Mesenchymal stem cell (in vitro differentiated cells and primary cell): ENCODE results near the gene EP400.

Experiments used
- DNase-seq: peaks from one replicate; pipeline ENCODE4 v3.0.0-alpha.2; 2013
- H2AFZ ChIP-seq: one replicate; pipeline ENCODE4 v1.6.1; 2013; ENCODE audit warnings: low read depth, mild to moderate bottlenecking, control low read depth, inconsistent platforms, low read length, moderate library complexity
- H2AK5ac ChIP-seq: 2 replicates; pipeline ENCODE4 v1.6.1; 2013; ENCODE audit warnings: low read length, moderate library complexity, mild to moderate bottlenecking, inconsistent platforms; ENCODE audit not compliant: severe bottlenecking
- H2BK120ac ChIP-seq: one replicate; pipeline ENCODE4 v1.6.1; 2013; ENCODE audit warnings: low read depth, mild to moderate bottlenecking, inconsistent platforms, low read length, moderate library complexity
- H2BK12ac ChIP-seq, 2 experiments: one replicate each; pipeline ENCODE4 v1.6.1; 2013; ENCODE audit warnings: inconsistent platforms in 2 of 2, low read length in 2 of 2, mild to moderate bottlenecking in 2 of 2, moderate library complexity in 2 of 2, control low read depth in 1 of 2
- H2BK15ac ChIP-seq: one replicate; pipeline ENCODE4 v1.6.1; 2013; ENCODE audit warnings: mild to moderate bottlenecking, low read depth, inconsistent platforms; ENCODE audit not compliant: poor library complexity, severe bottlenecking
- H2BK5ac ChIP-seq: 2 replicates; pipeline ENCODE4 v1.6.1; 2013; ENCODE audit warnings: low read depth, mild to moderate bottlenecking, low read length, control low read depth, inconsistent platforms; ENCODE audit not compliant: poor library complexity, severe bottlenecking
- H3K14ac ChIP-seq, 2 experiments: one replicate each; pipeline ENCODE4 v1.6.1; 2013; ENCODE audit warnings: inconsistent platforms in 2 of 2, low read length in 2 of 2, control low read depth in 1 of 2, mild to moderate bottlenecking in 1 of 2, moderate library complexity in 1 of 2
- H3K18ac ChIP-seq, 2 experiments: one replicate each; pipeline ENCODE4 v1.6.1; 2013; ENCODE audit warnings: inconsistent platforms in 2 of 2, low read length in 2 of 2, control low read depth in 1 of 2, low read depth in 1 of 2, mild to moderate bottlenecking in 1 of 2
- H3K23ac ChIP-seq, 2 experiments: one replicate each; pipeline ENCODE4 v1.6.1; 2013; ENCODE audit warnings: inconsistent platforms in 2 of 2, low read length in 2 of 2, mild to moderate bottlenecking in 2 of 2, moderate library complexity in 2 of 2, control low read depth in 1 of 2
- H3K27ac ChIP-seq: 2 replicates; pipeline ENCODE4 v1.5.1; 2013; ENCODE audit warnings: mild to moderate bottlenecking, moderate library complexity, low read length, control low read depth, inconsistent platforms; ENCODE audit not compliant: poor library complexity, severe bottlenecking
- H3K27me3 ChIP-seq, 2 experiments: 2 replicates each; pipeline versions ENCODE4 v1.6.1 to v1.7.0; 2013; ENCODE audit warnings: low read length in 2 of 2, mild to moderate bottlenecking in 2 of 2, moderate library complexity in 2 of 2, control low read depth in 1 of 2, inconsistent platforms in 1 of 2; ENCODE audit not compliant: control insufficient read depth in 1 of 2, insufficient read depth in 1 of 2
- H3K36me3 ChIP-seq, 2 experiments: 2 replicates each; pipeline versions ENCODE4 v1.6.1 to v1.7.0; 2013; ENCODE audit warnings: low read length in 2 of 2, control low read depth in 1 of 2, inconsistent platforms in 1 of 2, low read depth in 1 of 2, mild to moderate bottlenecking in 1 of 2; ENCODE audit not compliant: insufficient read depth in 2 of 2, control insufficient read depth in 1 of 2
- H3K4ac ChIP-seq, 2 experiments: one replicate each; pipeline ENCODE4 v1.6.1; 2013; ENCODE audit warnings: inconsistent platforms in 2 of 2, low read length in 2 of 2, mild to moderate bottlenecking in 2 of 2, moderate library complexity in 2 of 2, control low read depth in 1 of 2, low read depth in 1 of 2
- H3K4me1 ChIP-seq: 2 replicates; pipeline ENCODE4 v1.6.1; 2013; ENCODE audit warnings: low read depth, low read length, control low read depth; ENCODE audit not compliant: control insufficient read depth, insufficient read depth
- H3K4me2 ChIP-seq: 2 replicates; pipeline ENCODE4 v1.6.1; 2013; ENCODE audit warnings: low read length, mild to moderate bottlenecking, inconsistent platforms; ENCODE audit not compliant: poor library complexity, severe bottlenecking
- H3K4me3 ChIP-seq, 2 experiments: 2 replicates each; pipeline versions ENCODE4 v1.5.1 to v1.7.0; 2013; ENCODE audit warnings: low read length in 2 of 2, mild to moderate bottlenecking in 2 of 2, control low read depth in 1 of 2, low read depth in 1 of 2; ENCODE audit not compliant: insufficient read depth in 1 of 2
- H3K79me1 ChIP-seq: replicated peaks from 2 replicates; pipeline ENCODE4 v1.6.1; 2013; ENCODE audit warnings: mild to moderate bottlenecking, control low read depth, low read length, inconsistent platforms; ENCODE audit not compliant: poor library complexity, severe bottlenecking
- H3K9ac ChIP-seq: 2 replicates; pipeline ENCODE4 v1.7.0; 2013; ENCODE audit warnings: mild to moderate bottlenecking, low read length, moderate library complexity
- H3K9me3 ChIP-seq: 2 replicates; pipeline ENCODE4 v1.7.0; 2013; ENCODE audit warnings: mild to moderate bottlenecking, low read length; ENCODE audit not compliant: control insufficient read depth
- H4K8ac ChIP-seq: one replicate; pipeline ENCODE4 v1.6.1; 2013; ENCODE audit warnings: inconsistent platforms, mild to moderate bottlenecking, low read length, moderate library complexity
- H4K91ac ChIP-seq: one replicate; pipeline ENCODE4 v1.6.1; 2013; ENCODE audit warnings: mild to moderate bottlenecking, low read length, inconsistent platforms
- WGBS: methylation state at CpG from one replicate; pipeline ENCODE4 v1.1.7; 2013; ENCODE audit warnings: mixed read lengths; 5-methylcytosine and 5-hydroxymethylcytosine counted together

EP400 gene

GRCh38 chr12:131915000-131915689 lies 34.6 kb upstream of the EP400 start:
- H3K79me1 ChIP-seq, result peaks cover 21% of the 10 kb centered on the region
- no peaks in the 10 kb centered on the region for H3K27me3 ChIP-seq
- H2BK12ac ChIP-seq, result no peak overlapping the region
- H4K91ac ChIP-seq, result no peak overlapping the region
- H3K23ac ChIP-seq, result no peak overlapping the region
- peaks cover 67 to 93% of the 10 kb centered on the region in 2 experiments for H3K36me3 ChIP-seq
- no peak overlapping the region for H3K4me3 ChIP-seq
- DNase-seq, result no peak
- H2AK5ac ChIP-seq, result no peak overlapping the region
- no peak overlapping the region for H2BK15ac ChIP-seq
- H4K8ac ChIP-seq, result no peak overlapping the region
- H3K27ac ChIP-seq, result no peak overlapping the region
- no peak overlapping the region for H3K14ac ChIP-seq
- 98% methylated on average over 19 of the region's 20 CpGs for WGBS
- H2BK5ac ChIP-seq, result no peak overlapping the region
- no peak overlapping the region for H2AFZ ChIP-seq
- H3K9ac ChIP-seq, result no peak overlapping the region
- no peak overlapping the region for H2BK120ac ChIP-seq
- H3K9me3 ChIP-seq, result no peaks in the 10 kb centered on the region
- H3K4me2 ChIP-seq, result no peak overlapping the region
- peaks cover 28% of the 10 kb centered on the region for H3K4me1 ChIP-seq
- H3K4ac ChIP-seq, result no peak overlapping the region
- H3K18ac ChIP-seq, result no peak overlapping the region

DNA sequence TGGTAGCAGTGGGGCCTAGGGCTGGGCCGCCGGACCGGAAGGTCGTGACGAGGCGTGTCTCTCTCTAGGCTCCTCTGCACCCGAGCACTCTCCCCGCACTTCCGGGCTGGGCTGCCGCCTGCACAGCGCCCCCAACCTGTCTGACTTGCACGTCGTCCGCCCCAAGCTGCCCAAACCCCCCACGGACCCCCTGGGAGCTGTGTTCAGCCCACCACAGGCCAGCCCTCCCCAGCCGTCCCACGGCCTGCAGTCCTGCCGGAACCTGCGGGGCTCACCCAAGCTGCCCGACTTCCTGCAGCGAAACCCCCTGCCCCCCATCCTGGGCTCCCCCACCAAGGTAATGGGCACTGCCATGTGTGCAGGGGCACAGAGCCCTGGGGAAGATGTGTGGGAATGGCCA lies 33.9 kb upstream of the EP400 start:
- Histone ChIP-seq H3K4me1 (peaks cover 21% of the 10 kb centered on the region), H3K79me1 (peaks cover 21% of the 10 kb centered on the region), H3K36me3 (peaks cover 67 to 93% of the 10 kb centered on the region in 2 experiments), H2BK15ac (no peak overlapping the region), H4K91ac (no peak overlapping the region), H3K27me3 (no peaks in the 10 kb centered on the region), H2BK12ac (no peak overlapping the region), H3K14ac (no peak overlapping the region), H4K8ac (no peak overlapping the region), H2BK120ac (no peak overlapping the region), H3K9ac (no peak overlapping the region), H2AK5ac (no peak overlapping the region), H3K9me3 (no peaks in the 10 kb centered on the region), H2AFZ (no peak overlapping the region), H3K4me3 (no peak overlapping the region), H3K27ac (no peak overlapping the region), H3K4me2 (no peak overlapping the region), H3K23ac (no peak overlapping the region), H3K18ac (no peak overlapping the region), H3K4ac (no peak overlapping the region), H2BK5ac (no peak overlapping the region)
- WGBS, result 95% methylated on average over 20 of the region's 21 CpGs
- no peak for DNase-seq

DNA sequence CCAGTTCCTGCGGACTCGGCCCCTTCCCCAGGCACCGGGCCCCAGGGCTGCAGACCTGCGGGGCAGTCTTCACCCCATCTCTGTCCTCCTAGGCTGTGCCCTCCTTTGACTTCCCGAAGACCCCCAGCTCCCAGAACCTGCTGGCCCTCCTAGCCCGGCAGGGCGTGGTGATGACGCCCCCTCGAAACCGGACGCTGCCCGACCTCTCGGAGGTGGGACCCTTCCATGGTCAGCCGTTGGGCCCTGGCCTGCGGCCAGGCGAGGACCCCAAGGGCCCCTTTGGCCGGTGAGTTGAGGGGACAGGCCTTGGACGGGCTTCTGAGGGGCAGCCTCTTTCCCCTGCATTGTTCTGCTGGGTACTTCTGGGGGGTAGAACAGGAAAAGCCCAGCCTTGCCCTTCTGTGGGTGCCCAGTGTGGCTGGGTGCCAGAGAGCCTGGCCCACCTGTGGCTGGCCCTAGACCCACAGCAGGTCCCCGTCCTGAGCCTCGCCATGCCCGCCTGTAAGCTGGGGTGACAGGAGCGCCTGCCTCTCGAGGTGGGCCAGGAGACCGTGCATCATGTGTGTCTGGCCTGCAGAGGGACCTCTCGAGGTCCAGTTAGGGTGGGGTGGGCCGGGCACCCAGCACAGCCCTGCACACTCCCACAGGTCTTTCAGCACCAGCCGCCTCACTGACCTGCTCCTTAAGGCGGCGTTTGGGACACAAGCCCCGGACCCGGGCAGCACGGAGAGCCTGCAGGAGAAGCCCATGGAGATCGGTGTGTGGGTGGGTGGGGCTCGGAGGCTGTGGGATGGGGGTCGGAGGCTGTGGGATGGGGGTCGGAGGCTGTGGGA lies 33.2 kb upstream of the EP400 start:
- Histone ChIP-seq H4K8ac (no peak overlapping the region), H4K91ac (no peak overlapping the region), H2AK5ac (no peak overlapping the region), H2BK5ac (no peak overlapping the region), H3K79me1 (peaks cover 21% of the 10 kb centered on the region), H3K27ac (no peak overlapping the region), H3K27me3 (no peaks in the 10 kb centered on the region), H2BK12ac (no peak overlapping the region), H3K4ac (no peak overlapping the region), H3K36me3 (peaks cover 67 to 93% of the 10 kb centered on the region in 2 experiments), H3K4me2 (no peak overlapping the region), H3K23ac (no peak overlapping the region), H2BK120ac (no peak overlapping the region), H3K4me1 (peaks cover 14% of the 10 kb centered on the region), H3K14ac (no peak overlapping the region), H3K9ac (no peak overlapping the region), H3K9me3 (no peaks in the 10 kb centered on the region), H2AFZ (no peak overlapping the region), H2BK15ac (no peak overlapping the region), H3K18ac (no peak overlapping the region), H3K4me3 (no peak overlapping the region)
- 94% methylated on average over 35 of the region's 36 CpGs for WGBS
- no peak for DNase-seq

DNA sequence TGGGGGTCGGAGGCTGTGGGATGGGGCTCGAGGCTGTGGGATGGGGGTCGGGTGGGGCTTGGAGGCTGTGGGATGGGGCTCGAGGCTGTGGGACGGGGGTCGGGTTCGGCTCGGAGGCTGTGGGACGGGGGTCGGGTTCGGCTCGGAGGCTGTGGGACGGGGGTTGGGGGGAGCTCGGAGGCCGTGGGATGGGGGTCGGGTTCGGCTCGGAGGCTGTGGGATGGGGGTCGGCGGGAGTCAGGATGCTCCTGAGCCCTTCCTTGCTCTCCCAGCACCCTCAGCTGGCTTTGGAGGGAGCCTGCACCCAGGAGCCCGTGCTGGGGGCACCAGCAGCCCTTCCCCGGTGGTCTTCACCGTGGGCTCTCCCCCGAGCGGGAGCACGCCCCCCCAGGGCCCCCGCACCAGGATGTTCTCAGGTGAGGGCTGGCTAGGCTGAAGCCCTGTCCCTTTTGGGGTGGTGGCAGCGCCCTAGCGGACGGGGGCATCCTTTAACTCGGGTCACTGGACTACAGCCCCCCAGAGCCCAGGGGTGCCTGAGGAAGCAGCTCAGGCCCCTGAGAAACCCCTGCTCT lies 32.5 kb upstream of the EP400 start:
- no peak overlapping the region for H3K9ac ChIP-seq
- H3K27ac ChIP-seq, result no peak overlapping the region
- no peak overlapping the region for H2BK5ac ChIP-seq
- no peak overlapping the region for H2AFZ ChIP-seq
- no peak overlapping the region for H4K8ac ChIP-seq
- 91% methylated on average over 23 of the region's 31 CpGs for WGBS
- H3K79me1 ChIP-seq, result peaks cover 21% of the 10 kb centered on the region
- no peak overlapping the region for H3K4ac ChIP-seq
- DNase-seq, result no peak
- H3K9me3 ChIP-seq, result no peaks in the 10 kb centered on the region
- no peak overlapping the region for H2BK12ac ChIP-seq
- H3K4me1 ChIP-seq, result peaks cover 9% of the 10 kb centered on the region
- H3K36me3 ChIP-seq, result peaks cover 65 to 93% of the 10 kb centered on the region in 2 experiments
- H2AK5ac ChIP-seq, result no peak overlapping the region
- no peak overlapping the region for H2BK15ac ChIP-seq
- no peak overlapping the region for H2BK120ac ChIP-seq
- H3K27me3 ChIP-seq, result no peaks in the 10 kb centered on the region
- no peak overlapping the region for H3K14ac ChIP-seq
- no peak overlapping the region for H3K23ac ChIP-seq
- no peak overlapping the region for H4K91ac ChIP-seq
- H3K4me2 ChIP-seq, result no peak overlapping the region
- H3K18ac ChIP-seq, result no peak overlapping the region
- no peak overlapping the region for H3K4me3 ChIP-seq
